HCT116 (cell line): ENCODE data around the gene SMAD7. TPM values are rescaled to one million over a fixed set of nuclear protein-coding genes. Genes with fewer than 3 reads are reported as not detected.

Source experiments
- ATAC-seq: fragments of 200-7000 bp; cut with Tn5 transposase; 2 replicates; pipeline ENCODE4 v1.9.1; 2020; ENCODE audit warnings: mild to moderate bottlenecking, moderate library complexity
- BruUV-seq: library from RNA; stranded (reverse); fragments of 400-500 nt; replicated peaks from 2 replicates; lab custom pipeline; 2021; lab: Mats Ljungman, UMichigan
- CTCF ChIA-PET: fragments of 300-600 bp; sonication (Branson Sonifier 250); formaldehyde crosslinking; loops from one replicate; lab custom pipeline; 2021; ENCODE audit warnings: antibody characterized with exemption; lab: Charles Lee
- POLR2A ChIA-PET: fragments of 300-600, 350-600 bp; sonication (Branson Sonifier 250); formaldehyde crosslinking; loops from one replicate; lab custom pipeline; 2021; ENCODE audit warnings: antibody characterized with exemption; lab: Charles Lee
- RAD21 ChIA-PET, 2 experiments: fragments of 300-600 bp; sonication (Branson Sonifier 250); formaldehyde crosslinking; loops; one replicate each; lab custom pipeline; 2023; ENCODE audit warnings: low total read pairs in 2 of 2; ENCODE audit not compliant: uncharacterized antibody in 2 of 2, unreplicated experiment in 2 of 2, low non-redundant PET in 1 of 2; lab: Charles Lee
- DNase-seq: peaks from one replicate; pipeline ENCODE4 v3.0.0-alpha.2; 2010; ENCODE audit warnings: low read depth, low spot score
- H2AFZ ChIP-seq: fragments of 200-600 bp; shearing (Covaris generic), sonication (generic); 2 replicates; pipeline ENCODE4 v1.6.1; 2017; ENCODE audit warnings: low read depth, mixed run types, mixed read lengths, antibody characterized with exemption, low read length; ENCODE audit not compliant: poor library complexity, severe bottlenecking
- H3K27ac ChIP-seq: 2 replicates; pipeline ENCODE4 v1.5.1; 2012; ENCODE audit warnings: low read depth, low read length
- H3K27me3 ChIP-seq: fragments of 200-600 bp; sonication (generic); 2 replicates; pipeline ENCODE4 v1.6.1; 2016; ENCODE audit warnings: mixed run types, low read length, mixed read lengths; ENCODE audit not compliant: insufficient read depth
- H3K36me3 ChIP-seq, 2 experiments: fragments of 200-500 bp in 1 of 2; fragments of 200-600 bp in 1 of 2; sonication (Bioruptor generic) in 1 of 2; sonication (generic) in 1 of 2; 2 replicates each; pipeline versions ENCODE4 v1.5.1 to v1.6.1; 2014 to 2016; ENCODE audit warnings: low read length in 2 of 2, inconsistent platforms in 1 of 2, mixed read lengths in 1 of 2, mixed run types in 1 of 2; ENCODE audit not compliant: insufficient read depth in 2 of 2, control insufficient read depth in 1 of 2
- H3K4me1 ChIP-seq, 2 experiments: fragments of 200-600 bp in 1 of 2; sonication (generic) in 1 of 2; 2 replicates each; pipeline versions ENCODE4 v1.5.1 to v1.6.1; 2012 to 2017; ENCODE audit warnings: low read length in 2 of 2, inconsistent platforms in 1 of 2, mild to moderate bottlenecking in 1 of 2, mixed read lengths in 1 of 2, mixed run types in 1 of 2, moderate library complexity in 1 of 2; ENCODE audit not compliant: insufficient read depth in 2 of 2, control insufficient read depth in 1 of 2
- H3K4me2 ChIP-seq: fragments of 200-600 bp; sonication (generic); 2 replicates; pipeline ENCODE4 v1.6.1; 2017; ENCODE audit warnings: mixed run types, low read length, mixed read lengths
- H3K4me3 ChIP-seq, 2 experiments: fragments of 200-600 bp in 1 of 2; sonication (generic) in 1 of 2; replicated peaks in 1 of 2; 2 replicates each; pipeline ENCODE4 v1.5.1; 2011 to 2016; ENCODE audit warnings: low read length in 2 of 2, control low read depth in 1 of 2, low read depth in 1 of 2, mild to moderate bottlenecking in 1 of 2, mixed read lengths in 1 of 2, mixed run types in 1 of 2
- H3K79me2 ChIP-seq: fragments of 200-600 bp; sonication (generic); 2 replicates; pipeline ENCODE4 v1.6.1; 2017; ENCODE audit warnings: mild to moderate bottlenecking, mixed run types, low read length, moderate library complexity, mixed read lengths; ENCODE audit not compliant: insufficient read depth
- H3K9ac ChIP-seq: fragments of 200-600 bp; sonication (generic); 2 replicates; pipeline ENCODE4 v1.6.1; 2016; ENCODE audit warnings: low read length, mixed read lengths
- H3K9me2 ChIP-seq: fragments of 200-600 bp; sonication (generic), shearing (Covaris generic); 2 replicates; pipeline ENCODE4 v1.6.1; 2017; ENCODE audit warnings: mixed run types, mild to moderate bottlenecking, moderate library complexity; ENCODE audit not compliant: insufficient read depth
- H3K9me3 ChIP-seq, 2 experiments: fragments of 200-500 bp in 1 of 2; fragments of 200-600 bp in 1 of 2; sonication (Bioruptor generic) in 1 of 2; sonication (generic) in 1 of 2; 2 replicates each; pipeline ENCODE4 v1.6.1; 2014 to 2017; ENCODE audit warnings: low read length in 2 of 2, mixed read lengths in 2 of 2, inconsistent platforms in 1 of 2, low read depth in 1 of 2, mild to moderate bottlenecking in 1 of 2, mixed run types in 1 of 2, moderate library complexity in 1 of 2; ENCODE audit not compliant: control insufficient read depth in 1 of 2, insufficient read depth in 1 of 2
- H4K20me1 ChIP-seq: fragments of 200-600 bp; sonication (generic), shearing (Covaris generic); 2 replicates; pipeline ENCODE4 v1.6.1; 2017; ENCODE audit warnings: mixed run types, mild to moderate bottlenecking, moderate library complexity; ENCODE audit not compliant: insufficient read depth
- CBX3 ChIP-seq: IDR thresholded peaks from 2 replicates; pipeline ENCODE4 v1.6.1; 2012; ENCODE audit warnings: low read depth
- CEBPB ChIP-seq: IDR thresholded peaks from 2 replicates; pipeline ENCODE4 v1.6.1; 2012; ENCODE audit warnings: low read depth
- ELF1 ChIP-seq: IDR thresholded peaks from 2 replicates; pipeline ENCODE4 v1.6.1; 2012; ENCODE audit warnings: low read depth, borderline replicate concordance
- EZH2 ChIP-seq: fragments of 200-600 bp; sonication (generic); IDR thresholded peaks from 2 replicates; pipeline ENCODE4 v1.6.1; 2017; ENCODE audit warnings: antibody characterized with exemption, mixed run types
- FOSL1 ChIP-seq: IDR thresholded peaks from 2 replicates; pipeline ENCODE4 v1.6.1; 2012; ENCODE audit warnings: low read depth
- SIN3A ChIP-seq: IDR thresholded peaks from 2 replicates; pipeline ENCODE4 v1.6.1; 2012; ENCODE audit warnings: low read depth
- SP1 ChIP-seq: IDR thresholded peaks from 2 replicates; pipeline ENCODE4 v1.6.1; 2012; ENCODE audit warnings: low read depth
- SRF ChIP-seq: IDR thresholded peaks from 2 replicates; pipeline ENCODE4 v1.6.1; 2012; ENCODE audit warnings: low read depth
- TCF7L2 ChIP-seq: IDR thresholded peaks from 2 replicates; pipeline ENCODE4 v1.7.0; 2011; ENCODE audit warnings: borderline replicate concordance, inconsistent platforms; ENCODE audit not compliant: insufficient read depth, insufficient read length; ENCODE audit errors: extremely low read depth
- ZFX ChIP-seq: fragments of 450-650 bp; IDR thresholded peaks from 2 replicates; pipeline ENCODE4 v1.6.1; 2017
- ZNF274 ChIP-seq: fragments of 200-500 bp; sonication (Bioruptor generic); IDR thresholded peaks from 2 replicates; pipeline ENCODE4 v1.6.1; 2014; ENCODE audit warnings: mild to moderate bottlenecking, low read depth, low read length, inconsistent platforms
- intact Hi-C: fragments of 100-400 bp; cut with micrococcal nuclease; formaldehyde crosslinking; loops from 2 replicates; pipeline ENCODE4 v1.10.0; 2022
- total RNA-seq: library from RNA; stranded (reverse); gene quantifications from one replicate; pipeline ENCODE4 v1.2.1, GENCODE V29; 2021; ENCODE audit not compliant: unreplicated experiment
- TF ChIP-seq, protein P1 (sequence below): IDR thresholded peaks from 2 replicates; pipeline ENCODE4 v1.6.1; 2011; ENCODE audit warnings: mild to moderate bottlenecking, low read length, moderate library complexity; ENCODE audit not compliant: insufficient replicate concordance; ENCODE audit errors: extremely low read depth
- TF ChIP-seq, protein P2 (sequence below): IDR thresholded peaks from 2 replicates; pipeline ENCODE4 v1.6.1; 2012; ENCODE audit warnings: low read depth
- TF ChIP-seq, protein P3 (sequence below): IDR thresholded peaks from 2 replicates; pipeline ENCODE4 v1.6.1; 2012
- TF ChIP-seq, protein P4 (sequence below): IDR thresholded peaks from 2 replicates; pipeline ENCODE4 v1.6.1; 2012
- TF ChIP-seq, protein P5 (sequence below), 3 experiments: fragments of 200-600 bp in 1 of 3; sonication (generic) in 1 of 3; IDR thresholded peaks in 2 of 3; conservative IDR thresholded peaks in 1 of 3; 2 replicates each; pipeline ENCODE4 v1.5.1; 2012 to 2017; ENCODE audit warnings: low read depth in 2 of 3, low read length in 2 of 3, antibody characterized with exemption in 1 of 3, borderline replicate concordance in 1 of 3, control low read depth in 1 of 3, mild to moderate bottlenecking in 1 of 3, mixed read lengths in 1 of 3, mixed run types in 1 of 3, moderate library complexity in 1 of 3; ENCODE audit not compliant: insufficient read depth in 1 of 3

Gene SMAD7
- total RNA-seq, 1 experiment from 2014 or later: 7.2 TPM

DNA sequence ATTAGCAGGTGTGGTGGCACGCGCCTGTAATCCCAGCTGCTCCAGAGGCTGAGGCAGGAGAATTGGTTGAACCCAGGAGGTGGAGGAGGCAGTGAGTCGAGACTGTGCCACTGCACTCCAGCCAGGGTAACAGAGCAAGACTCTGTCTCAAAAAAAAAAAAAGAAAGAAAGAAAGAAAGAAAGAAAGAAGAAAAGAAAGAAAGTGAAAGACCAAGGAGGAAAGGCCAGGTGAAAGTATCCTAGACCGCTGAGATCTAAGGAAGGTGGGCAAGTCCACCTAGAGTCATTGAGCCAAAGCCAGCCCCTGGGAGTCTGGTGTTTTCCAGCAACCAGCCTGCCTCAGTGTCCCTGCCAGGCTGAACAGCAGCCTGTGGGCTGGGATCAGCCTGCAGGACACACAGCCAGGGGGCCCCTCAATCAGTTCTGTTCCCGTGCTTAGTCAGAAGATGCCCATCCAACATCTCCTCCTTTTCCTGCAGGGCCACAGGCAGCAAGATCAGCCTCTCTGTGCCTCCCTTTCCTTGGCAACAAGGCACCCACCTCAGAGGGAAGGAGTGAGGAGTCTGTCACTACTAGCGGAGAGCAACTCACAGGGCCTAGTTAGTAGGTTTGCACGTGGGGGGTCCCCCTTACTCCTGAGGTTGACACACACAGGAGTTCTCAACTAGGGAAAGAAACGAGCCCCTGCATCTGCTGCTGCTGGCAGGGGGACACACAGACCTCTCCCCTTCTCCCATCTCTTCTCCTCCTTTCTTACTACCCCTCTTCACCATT, 64.1 kb downstream of the SMAD7 start (continued):
- TF ChIP-seq, protein P1, sequence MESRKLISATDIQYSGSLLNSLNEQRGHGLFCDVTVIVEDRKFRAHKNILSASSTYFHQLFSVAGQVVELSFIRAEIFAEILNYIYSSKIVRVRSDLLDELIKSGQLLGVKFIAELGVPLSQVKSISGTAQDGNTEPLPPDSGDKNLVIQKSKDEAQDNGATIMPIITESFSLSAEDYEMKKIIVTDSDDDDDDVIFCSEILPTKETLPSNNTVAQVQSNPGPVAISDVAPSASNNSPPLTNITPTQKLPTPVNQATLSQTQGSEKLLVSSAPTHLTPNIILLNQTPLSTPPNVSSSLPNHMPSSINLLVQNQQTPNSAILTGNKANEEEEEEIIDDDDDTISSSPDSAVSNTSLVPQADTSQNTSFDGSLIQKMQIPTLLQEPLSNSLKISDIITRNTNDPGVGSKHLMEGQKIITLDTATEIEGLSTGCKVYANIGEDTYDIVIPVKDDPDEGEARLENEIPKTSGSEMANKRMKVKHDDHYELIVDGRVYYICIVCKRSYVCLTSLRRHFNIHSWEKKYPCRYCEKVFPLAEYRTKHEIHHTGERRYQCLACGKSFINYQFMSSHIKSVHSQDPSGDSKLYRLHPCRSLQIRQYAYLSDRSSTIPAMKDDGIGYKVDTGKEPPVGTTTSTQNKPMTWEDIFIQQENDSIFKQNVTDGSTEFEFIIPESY: no peak
- no peak for TF ChIP-seq ELF1
- TF ChIP-seq SP1: no peak

DNA sequence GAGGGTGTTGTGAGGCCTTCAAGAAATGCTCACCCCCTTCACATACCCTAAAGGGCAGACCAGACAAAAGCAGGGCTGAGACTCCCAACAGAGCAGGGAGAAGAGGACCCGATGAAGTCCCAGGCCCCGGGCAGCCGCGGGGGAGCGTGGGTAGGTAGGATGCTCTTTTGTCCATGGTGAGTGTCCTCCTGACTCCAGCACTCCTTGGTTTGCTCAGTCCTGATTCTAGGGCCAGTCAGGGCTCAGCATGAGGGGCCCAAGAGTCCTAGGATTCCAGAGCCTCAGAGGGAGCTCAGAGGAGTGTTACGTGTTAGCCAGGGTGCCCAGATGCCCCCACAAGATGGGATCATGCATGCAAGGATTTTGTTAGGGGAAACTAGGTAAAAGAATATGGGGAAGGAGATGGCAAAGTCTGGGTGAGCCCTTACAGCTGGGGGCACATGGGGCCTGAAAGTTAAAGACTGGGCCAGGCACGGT, 64.8 kb downstream of the SMAD7 start:
- DNase-seq: no peak
- H3K4me2 ChIP-seq: no peak overlapping the region
- H3K27me3 ChIP-seq: no peaks in the 10 kb centered on the region; the same call in 1 of the 2 replicates
- H3K36me3 ChIP-seq: no peaks in the 10 kb centered on the region
- H2AFZ ChIP-seq: no peak overlapping the region
- H3K9me3 ChIP-seq: no peaks in the 10 kb centered on the region
- H4K20me1 ChIP-seq: no peaks in the 10 kb centered on the region
- no peaks in the 10 kb centered on the region for H3K79me2 ChIP-seq
- H3K9ac ChIP-seq: no peak overlapping the region
- H3K4me3 ChIP-seq: no peak overlapping the region
- BruUV-seq: no TSS peak
- RAD21 ChIA-PET: no interaction called here
- POLR2A ChIA-PET: no interaction called here
- no peak overlapping the region for H3K27ac ChIP-seq
- intact Hi-C loops: no loop called here
- CTCF ChIA-PET: no interaction called here
- no peak for ATAC-seq
- TF ChIP-seq ELF1 (no peak), ZFX (no peak), EZH2 (no peak), SRF (no peak), CBX3 (no peak), SIN3A (no peak), FOSL1 (no peak), SP1 (no peak), CEBPB (no peak), ZNF274 (no peak), TCF7L2 (no peak)
- TF ChIP-seq, protein P2, sequence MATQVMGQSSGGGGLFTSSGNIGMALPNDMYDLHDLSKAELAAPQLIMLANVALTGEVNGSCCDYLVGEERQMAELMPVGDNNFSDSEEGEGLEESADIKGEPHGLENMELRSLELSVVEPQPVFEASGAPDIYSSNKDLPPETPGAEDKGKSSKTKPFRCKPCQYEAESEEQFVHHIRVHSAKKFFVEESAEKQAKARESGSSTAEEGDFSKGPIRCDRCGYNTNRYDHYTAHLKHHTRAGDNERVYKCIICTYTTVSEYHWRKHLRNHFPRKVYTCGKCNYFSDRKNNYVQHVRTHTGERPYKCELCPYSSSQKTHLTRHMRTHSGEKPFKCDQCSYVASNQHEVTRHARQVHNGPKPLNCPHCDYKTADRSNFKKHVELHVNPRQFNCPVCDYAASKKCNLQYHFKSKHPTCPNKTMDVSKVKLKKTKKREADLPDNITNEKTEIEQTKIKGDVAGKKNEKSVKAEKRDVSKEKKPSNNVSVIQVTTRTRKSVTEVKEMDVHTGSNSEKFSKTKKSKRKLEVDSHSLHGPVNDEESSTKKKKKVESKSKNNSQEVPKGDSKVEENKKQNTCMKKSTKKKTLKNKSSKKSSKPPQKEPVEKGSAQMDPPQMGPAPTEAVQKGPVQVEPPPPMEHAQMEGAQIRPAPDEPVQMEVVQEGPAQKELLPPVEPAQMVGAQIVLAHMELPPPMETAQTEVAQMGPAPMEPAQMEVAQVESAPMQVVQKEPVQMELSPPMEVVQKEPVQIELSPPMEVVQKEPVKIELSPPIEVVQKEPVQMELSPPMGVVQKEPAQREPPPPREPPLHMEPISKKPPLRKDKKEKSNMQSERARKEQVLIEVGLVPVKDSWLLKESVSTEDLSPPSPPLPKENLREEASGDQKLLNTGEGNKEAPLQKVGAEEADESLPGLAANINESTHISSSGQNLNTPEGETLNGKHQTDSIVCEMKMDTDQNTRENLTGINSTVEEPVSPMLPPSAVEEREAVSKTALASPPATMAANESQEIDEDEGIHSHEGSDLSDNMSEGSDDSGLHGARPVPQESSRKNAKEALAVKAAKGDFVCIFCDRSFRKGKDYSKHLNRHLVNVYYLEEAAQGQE: no peak
- TF ChIP-seq, protein P3, sequence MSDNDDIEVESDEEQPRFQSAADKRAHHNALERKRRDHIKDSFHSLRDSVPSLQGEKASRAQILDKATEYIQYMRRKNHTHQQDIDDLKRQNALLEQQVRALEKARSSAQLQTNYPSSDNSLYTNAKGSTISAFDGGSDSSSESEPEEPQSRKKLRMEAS: no peak
- TF ChIP-seq, protein P4, sequence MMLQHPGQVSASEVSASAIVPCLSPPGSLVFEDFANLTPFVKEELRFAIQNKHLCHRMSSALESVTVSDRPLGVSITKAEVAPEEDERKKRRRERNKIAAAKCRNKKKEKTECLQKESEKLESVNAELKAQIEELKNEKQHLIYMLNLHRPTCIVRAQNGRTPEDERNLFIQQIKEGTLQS: no peak
- TF ChIP-seq, protein P5, sequence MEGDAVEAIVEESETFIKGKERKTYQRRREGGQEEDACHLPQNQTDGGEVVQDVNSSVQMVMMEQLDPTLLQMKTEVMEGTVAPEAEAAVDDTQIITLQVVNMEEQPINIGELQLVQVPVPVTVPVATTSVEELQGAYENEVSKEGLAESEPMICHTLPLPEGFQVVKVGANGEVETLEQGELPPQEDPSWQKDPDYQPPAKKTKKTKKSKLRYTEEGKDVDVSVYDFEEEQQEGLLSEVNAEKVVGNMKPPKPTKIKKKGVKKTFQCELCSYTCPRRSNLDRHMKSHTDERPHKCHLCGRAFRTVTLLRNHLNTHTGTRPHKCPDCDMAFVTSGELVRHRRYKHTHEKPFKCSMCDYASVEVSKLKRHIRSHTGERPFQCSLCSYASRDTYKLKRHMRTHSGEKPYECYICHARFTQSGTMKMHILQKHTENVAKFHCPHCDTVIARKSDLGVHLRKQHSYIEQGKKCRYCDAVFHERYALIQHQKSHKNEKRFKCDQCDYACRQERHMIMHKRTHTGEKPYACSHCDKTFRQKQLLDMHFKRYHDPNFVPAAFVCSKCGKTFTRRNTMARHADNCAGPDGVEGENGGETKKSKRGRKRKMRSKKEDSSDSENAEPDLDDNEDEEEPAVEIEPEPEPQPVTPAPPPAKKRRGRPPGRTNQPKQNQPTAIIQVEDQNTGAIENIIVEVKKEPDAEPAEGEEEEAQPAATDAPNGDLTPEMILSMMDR (IDR thresholded peaks at IDR 0.05 in 2 of 3, conservative IDR thresholded peaks at IDR 0.05 in 1 of 3; ENCODE audit: borderline replicate concordance in 1 of 3, insufficient read depth in 1 of 3, low read depth in 2 of 3, low read length in 2 of 3): no peak
- no peaks in the 10 kb centered on the region for H3K9me2 ChIP-seq
- H3K4me1 ChIP-seq: no peaks in the 10 kb centered on the region
